ENCODE results near the gene RAC3.

Gene RAC3

DNA sequence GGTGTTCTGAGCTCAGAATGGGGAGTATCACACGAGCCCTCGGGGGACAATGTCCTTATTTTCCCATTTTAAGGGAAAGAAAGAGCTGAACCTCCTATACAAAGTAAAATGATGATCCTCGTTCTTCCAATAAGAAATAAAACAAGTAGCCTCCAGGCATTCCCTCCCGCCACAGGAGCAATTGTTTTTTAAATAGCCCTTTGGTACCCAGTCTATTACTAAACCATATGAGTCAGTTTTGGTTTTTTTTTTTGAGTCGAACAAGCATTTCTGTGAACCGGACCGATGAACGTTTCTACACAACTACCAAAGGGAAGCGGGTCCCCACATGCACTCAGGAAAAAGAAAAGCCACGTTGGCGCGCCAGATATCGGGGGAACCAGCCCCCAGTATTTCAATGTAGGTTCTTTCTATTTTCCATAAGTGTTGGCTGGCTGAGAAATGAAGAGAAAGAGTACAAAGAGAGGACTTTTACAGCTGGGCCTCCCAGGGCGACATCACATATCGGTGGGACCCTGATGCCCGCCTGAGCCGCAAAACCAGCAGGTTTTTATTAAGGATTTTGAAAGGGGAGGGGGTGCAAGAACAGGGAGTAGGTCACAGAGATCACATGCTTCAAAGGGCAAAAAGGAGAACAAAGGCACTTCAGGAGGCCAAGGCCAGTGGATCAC lies 9.8 kb downstream of the RAC3 start:
- no peak for DNase-seq (ENCODE audit: low read depth)

GRCh38 chr17:82042649-82043048 lies 11.2 kb downstream of the RAC3 start:
- DNase-seq (ENCODE audit: low read depth) = no peak

DNA sequence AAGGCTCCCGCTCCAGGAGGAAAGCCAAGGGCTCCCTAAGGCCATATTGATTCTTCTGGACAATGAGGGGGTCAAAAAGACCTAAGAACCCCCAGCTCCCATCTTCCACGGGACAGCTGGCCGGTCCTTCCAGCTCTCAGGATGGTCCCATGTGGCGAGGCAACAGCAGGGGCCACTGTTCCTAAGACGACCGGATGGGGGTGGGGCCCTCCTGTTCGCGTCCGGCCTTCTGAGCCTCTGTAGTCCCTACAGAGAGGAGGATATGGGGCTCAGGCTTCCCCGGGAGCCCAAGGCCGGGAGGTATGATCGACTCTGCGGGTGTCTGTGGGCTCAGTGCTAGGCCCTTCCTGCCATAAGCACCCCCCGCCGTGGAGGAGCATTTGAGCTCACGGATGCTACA lies 12.0 kb downstream of the RAC3 start:
- no peak for DNase-seq (ENCODE audit: low read depth)

- DNase-seq (ENCODE audit: low read depth) = no peak
These were observed 14.5 kb downstream of the RAC3 start for GRCh38 chr17:82045936-82046484.

DNA sequence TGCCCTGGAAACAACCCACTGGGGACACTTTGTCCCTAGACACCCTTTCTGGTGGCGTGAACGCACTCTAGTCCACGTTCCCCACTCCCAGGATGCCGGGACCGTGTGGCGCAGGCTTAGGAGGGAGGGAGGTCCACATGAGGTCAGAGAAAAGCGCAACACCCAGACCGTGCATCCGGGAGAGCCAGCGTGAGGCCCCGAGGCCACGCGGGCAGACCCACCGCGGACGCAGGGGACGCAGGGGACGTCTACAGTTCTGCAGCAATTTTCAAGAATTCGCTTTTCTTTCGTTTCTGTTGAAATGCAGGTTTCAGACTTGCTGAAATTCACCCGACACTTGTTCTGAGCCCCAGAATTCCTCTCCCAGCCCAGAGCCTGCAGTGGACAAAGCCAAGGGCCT lies 15.4 kb downstream of the RAC3 start:
- no peak for DNase-seq (ENCODE audit: low read depth)

- no peak for DNase-seq (ENCODE audit: low read depth)
These were observed 15.9 kb downstream of the RAC3 start for GRCh38 chr17:82047379-82047778.

DNA sequence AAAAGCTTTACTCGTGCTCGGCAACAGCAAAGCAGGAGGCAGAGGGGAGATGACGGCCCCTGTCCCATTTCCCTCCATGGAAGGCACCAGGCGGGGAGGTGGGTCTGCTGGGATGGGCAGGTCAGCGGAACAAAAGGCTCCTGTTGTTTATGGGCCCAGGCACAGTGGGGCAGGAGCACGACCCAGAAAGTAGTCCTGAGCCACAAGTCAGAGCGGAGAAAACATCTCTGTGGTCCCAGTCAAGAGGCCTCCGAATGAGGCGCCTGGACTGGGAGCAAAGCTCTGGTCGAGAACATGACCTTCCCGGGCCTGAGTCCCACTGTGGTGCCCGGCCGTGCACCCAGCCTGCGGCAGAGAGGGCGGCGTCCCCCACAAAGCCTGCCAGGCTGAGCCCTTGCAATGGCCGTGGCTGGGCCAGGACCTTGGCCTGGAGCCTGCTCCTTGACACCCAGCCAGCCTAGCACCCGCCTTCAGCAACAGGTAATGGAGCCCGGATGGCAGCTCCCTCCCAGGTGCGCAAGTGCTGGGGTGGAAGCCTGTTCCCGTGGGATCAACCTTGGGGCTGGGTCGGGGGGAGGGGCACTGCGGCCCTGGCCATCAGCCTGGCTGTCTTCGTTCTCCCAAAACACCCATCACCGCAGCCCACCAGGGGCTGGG lies 16.6 kb downstream of the RAC3 start:
- DNase-seq (ENCODE audit: low read depth) = no peak

DNA sequence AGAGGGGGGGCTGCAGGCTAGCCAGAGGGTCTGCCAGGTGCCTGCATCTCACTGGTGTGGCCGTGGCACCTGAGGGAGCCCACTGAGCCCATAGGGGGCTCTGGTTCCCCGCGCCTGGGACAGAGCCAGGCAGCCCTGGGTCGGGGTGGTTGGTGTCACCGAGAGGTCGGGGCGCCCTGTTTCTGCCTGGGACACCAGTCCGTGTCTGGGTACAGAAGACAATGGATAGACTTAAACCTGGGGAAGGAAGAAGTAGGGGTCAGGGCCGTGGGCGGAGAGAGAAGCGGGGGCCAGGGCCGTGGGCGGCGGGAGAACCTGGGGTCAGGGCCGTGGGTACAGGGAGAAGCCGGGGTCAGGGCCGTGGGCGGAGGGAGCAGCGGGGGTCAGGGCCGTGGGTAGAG lies 17.1 kb downstream of the RAC3 start:
- DNase-seq (ENCODE audit: low read depth) = no peak

- no peak for DNase-seq (ENCODE audit: low read depth)
These were observed 17.6 kb downstream of the RAC3 start for GRCh38 chr17:82049106-82049505.

GRCh38 chr17:82049521-82049971 lies 18.1 kb downstream of the RAC3 start:
- DNase-seq (ENCODE audit: low read depth) = no peak

DNA sequence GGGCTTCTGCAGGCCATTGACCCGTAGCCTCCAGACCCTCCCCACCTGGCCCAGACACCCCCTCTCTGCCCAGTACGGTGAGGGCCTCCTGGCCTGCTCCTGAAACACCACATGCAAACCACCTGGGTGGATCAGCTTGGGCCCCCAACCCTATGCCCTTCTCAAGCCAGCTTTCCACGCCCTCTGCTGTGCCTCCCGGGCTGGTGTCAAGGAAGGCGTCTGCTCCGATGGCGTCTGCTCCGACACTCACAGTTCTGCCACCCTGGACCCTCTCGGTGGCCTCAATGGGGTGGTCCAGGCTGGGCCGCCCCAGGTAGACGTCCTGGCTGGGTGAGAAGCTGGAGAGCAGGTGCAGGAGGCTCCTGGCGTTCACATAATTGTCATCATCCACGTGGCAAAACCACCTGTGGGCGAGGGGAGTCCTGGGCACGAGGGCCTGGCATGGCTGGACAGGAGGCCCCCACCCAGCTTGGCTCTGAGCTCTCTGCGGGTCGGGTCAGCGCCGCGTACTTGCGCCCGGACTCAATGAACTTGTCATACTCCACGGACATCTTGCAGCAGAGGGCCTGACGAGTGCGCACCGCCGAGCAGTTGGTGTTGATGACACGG lies 18.8 kb downstream of the RAC3 start:
- no peak for DNase-seq (ENCODE audit: low read depth)

- peak; percentile 3 for DNase-seq (ENCODE audit: low read depth)
These were observed 19.5 kb downstream of the RAC3 start for GRCh38 chr17:82050761-82051641.

- DNase-seq (ENCODE audit: low read depth) = peak; percentile 10
These were observed 20.5 kb downstream of the RAC3 start, which contains the start of the genes GPS1 and RFNG for GRCh38 chr17:82051776-82052637. TSS of gene GPS1 (plus strand) at chr17:82051898. CDS start at chr17:82051932, 34 bp downstream. TSS of gene RFNG (minus strand) at chr17:82051811. CDS start at chr17:82051766, 45 bp downstream.

DNA sequence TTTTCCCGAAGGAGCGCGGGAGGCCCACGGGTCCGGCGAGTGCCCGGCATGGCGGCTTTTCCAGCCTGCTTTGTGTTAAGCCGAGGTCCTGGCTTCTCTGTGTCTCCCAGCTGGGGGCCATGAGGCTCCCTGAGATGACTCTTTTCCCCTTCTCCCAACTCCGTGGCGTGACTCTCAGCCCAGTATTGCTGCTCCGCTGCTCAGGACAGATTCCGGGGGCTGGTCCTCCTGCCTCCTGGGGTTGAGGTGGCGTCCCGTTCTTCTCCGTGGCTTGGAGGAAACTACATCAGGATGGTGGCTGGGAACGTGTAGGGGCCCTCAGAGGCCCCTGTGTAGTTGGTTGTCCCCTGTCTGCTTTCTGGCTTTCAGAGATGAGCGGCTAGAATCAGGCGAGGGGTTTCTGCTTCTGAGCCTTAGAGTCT lies 21.2 kb downstream of the RAC3 start:
- DNase-seq (ENCODE audit: low read depth) = no peak

DNA sequence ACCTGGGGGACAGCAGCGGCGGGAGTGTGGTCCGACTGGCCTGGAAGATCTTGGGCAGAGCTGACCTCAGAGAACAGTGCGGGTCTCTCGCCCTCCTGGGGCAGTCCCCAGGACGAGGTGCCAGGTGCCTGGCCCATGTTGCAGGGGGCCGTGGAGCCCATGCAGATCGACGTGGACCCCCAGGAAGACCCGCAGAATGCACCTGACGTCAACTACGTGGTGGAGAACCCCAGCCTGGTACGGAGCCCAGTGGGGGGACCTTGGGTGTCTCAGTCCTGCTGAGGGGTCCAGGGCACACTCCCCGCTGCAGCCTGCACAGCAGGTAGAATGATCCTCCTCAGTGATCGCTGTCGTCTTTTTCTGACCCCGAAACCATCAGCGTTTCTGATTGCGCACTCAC lies 21.7 kb downstream of the RAC3 start:
- DNase-seq (ENCODE audit: low read depth) = no peak

DNA sequence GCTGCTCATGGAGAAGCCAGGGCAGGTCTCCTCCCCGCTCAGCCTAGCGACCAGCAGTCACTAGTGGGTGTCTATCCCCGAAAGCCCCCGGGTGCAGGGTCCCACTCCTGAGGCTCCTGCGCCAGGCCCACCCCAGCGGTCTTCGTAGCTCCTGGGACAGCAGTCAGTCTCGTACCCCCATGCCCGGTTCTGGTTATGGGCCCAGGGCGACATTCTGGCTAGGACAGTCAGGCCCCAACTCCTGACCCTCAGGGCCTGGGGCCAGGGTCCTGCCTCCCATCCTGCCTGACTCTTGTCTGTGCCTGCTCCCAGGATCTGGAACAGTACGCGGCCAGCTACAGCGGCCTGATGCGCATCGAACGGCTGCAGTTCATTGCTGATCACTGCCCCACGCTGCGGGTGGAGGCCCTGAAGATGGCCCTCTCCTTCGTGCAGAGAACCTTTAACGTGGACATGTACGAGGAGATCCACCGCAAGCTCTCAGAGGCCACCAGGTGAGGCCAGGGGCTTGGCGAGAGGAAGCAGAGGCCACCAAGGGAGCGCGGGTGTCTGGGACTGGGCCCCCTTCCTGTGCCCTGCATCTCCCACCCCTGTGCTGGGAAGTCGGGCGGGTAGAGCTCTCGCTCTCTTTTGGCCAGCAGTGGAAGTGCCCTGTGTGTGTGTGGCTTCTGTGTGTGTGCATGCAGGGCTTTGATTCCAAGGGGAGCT lies 22.2 kb downstream of the RAC3 start:
- DNase-seq (ENCODE audit: low read depth) = no peak

DNA sequence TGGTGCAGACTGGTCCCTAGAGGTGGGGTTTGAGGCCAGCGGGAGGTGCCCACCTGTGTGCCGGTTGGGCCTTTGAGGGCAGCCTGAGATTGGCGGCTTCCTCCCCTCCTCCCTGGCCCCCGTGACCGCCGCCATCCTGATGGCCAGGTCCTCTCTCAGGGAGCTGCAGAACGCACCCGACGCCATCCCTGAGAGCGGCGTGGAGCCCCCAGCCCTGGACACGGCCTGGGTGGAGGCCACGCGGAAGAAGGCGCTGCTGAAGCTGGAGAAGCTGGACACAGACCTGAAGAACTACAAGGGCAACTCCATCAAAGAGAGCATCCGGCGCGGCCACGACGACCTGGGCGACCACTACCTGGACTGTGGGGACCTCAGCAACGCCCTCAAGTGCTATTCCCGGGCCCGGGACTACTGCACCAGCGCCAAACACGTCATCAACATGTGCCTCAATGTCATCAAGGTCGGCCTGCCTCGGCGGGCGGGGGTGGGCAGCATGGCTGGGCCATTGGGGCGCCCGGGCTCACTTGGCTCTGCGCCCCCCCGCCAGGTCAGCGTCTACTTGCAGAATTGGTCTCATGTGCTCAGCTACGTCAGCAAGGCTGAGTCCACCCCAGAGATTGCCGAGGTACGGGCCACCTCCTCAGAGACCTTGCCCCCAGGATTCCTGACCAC lies 23.0 kb downstream of the RAC3 start:
- DNase-seq (ENCODE audit: low read depth) = no peak

- no peak for DNase-seq (ENCODE audit: low read depth)
These were observed 23.8 kb downstream of the RAC3 start for GRCh38 chr17:82055023-82055964.

All from GM04504 (cell line).